OCI-LY3 (cell line): Measurements from ENCODE around the gene MARCHF3.

ENCODE experiments used
- CTCF ChIP-seq: fragments of 200-600, 300-600 bp; sonication (generic); IDR thresholded peaks from 2 replicates; pipeline ENCODE4 v1.5.1; 2014; ENCODE audit warnings: antibody characterized with exemption, low read length, low read depth
- EZH2phosphoT487 ChIP-seq: fragments of 200-600 bp; shearing (Covaris generic); IDR thresholded peaks from 2 replicates; pipeline ENCODE4 v1.6.1; 2018; ENCODE audit warnings: antibody characterized with exemption, mixed run types, low read depth

GRCh38 chr5:126915496-126915895 is 114.9 kb downstream of the MARCHF3 start:
- TF ChIP-seq CTCF (no peak), EZH2phosphoT487 (no peak)
